Liver (tissue), 3 donors: ENCODE measurements around the gene AKAP13.

Source experiments
- ATF3 ChIP-seq: IDR thresholded peaks from 2 replicates; pipeline ENCODE4 v1.6.1; 2016; ENCODE audit warnings: antibody characterized with exemption
- CTCF ChIP-seq: fragments of 150-350 bp; IDR thresholded peaks from 2 replicates; pipeline ENCODE4 v1.5.1; 2017; ENCODE audit warnings: improper control_type of control experiment, low read depth, low read length; ENCODE audit not compliant: missing input control
- EGR1 ChIP-seq, 2 donors: IDR thresholded peaks; 2 replicates each; pipeline ENCODE4 v1.6.1; 2016 to 2018; ENCODE audit warnings: antibody characterized with exemption in 2 of 2, low read depth in 2 of 2
- GABPA ChIP-seq, 2 donors: IDR thresholded peaks in 1 of 2; conservative IDR thresholded peaks in 1 of 2; 2 replicates each; pipeline ENCODE4 v1.6.1; 2016; ENCODE audit warnings: antibody characterized with exemption in 2 of 2, mild to moderate bottlenecking in 1 of 2, moderate library complexity in 1 of 2
- JUND ChIP-seq, 2 donors: IDR thresholded peaks; 2 replicates each; pipeline ENCODE4 v1.6.1; 2016; ENCODE audit warnings: antibody characterized with exemption in 2 of 2
- MAX ChIP-seq: IDR thresholded peaks from 2 replicates; pipeline ENCODE4 v1.6.1; 2016; ENCODE audit warnings: antibody characterized with exemption
- NR2F2 ChIP-seq: IDR thresholded peaks from 2 replicates; pipeline ENCODE4 v1.6.1; 2016; ENCODE audit warnings: antibody characterized with exemption
- RAD21 ChIP-seq, 2 donors: IDR thresholded peaks; 2 replicates each; pipeline ENCODE4 v1.6.1; 2016; ENCODE audit warnings: antibody characterized with exemption in 2 of 2, mild to moderate bottlenecking in 2 of 2
- REST ChIP-seq: IDR thresholded peaks from 2 replicates; pipeline ENCODE4 v1.6.1; 2016; ENCODE audit warnings: antibody characterized with exemption, mild to moderate bottlenecking
- RXRA ChIP-seq, 2 donors: IDR thresholded peaks; 2 replicates each; pipeline ENCODE4 v1.6.1; 2017 to 2018; ENCODE audit warnings: antibody characterized with exemption in 2 of 2, mild to moderate bottlenecking in 1 of 2
- SP1 ChIP-seq: IDR thresholded peaks from 2 replicates; pipeline ENCODE4 v1.6.1; 2018; ENCODE audit warnings: antibody characterized with exemption, mild to moderate bottlenecking
- TAF1 ChIP-seq: conservative IDR thresholded peaks from 2 replicates; pipeline ENCODE4 v1.6.1; 2016; ENCODE audit warnings: antibody characterized with exemption, mild to moderate bottlenecking
- YY1 ChIP-seq: IDR thresholded peaks from 2 replicates; pipeline ENCODE4 v1.6.1; 2016; ENCODE audit warnings: antibody characterized with exemption, mild to moderate bottlenecking
- donor health status: healthy.
- donor health status: healthy.

GRCh38 chr15:85542895-85543331 lies 162.5 kb downstream of the AKAP13 start:
- no peak for TF ChIP-seq CTCF
- no peak for TF ChIP-seq RXRA (IDR thresholded peaks at IDR 0.05)
- TF ChIP-seq RAD21 (IDR thresholded peaks at IDR 0.05) = no peak
- no peak for TF ChIP-seq MAX
- TF ChIP-seq JUND (IDR thresholded peaks at IDR 0.05) = no peak
- no peak for TF ChIP-seq EGR1 (IDR thresholded peaks at IDR 0.05; ENCODE audit: low read depth in 2 of 2)
- TF ChIP-seq SP1 = no peak
- no peak for TF ChIP-seq GABPA (IDR thresholded peaks at IDR 0.05 in 1 of 2, conservative IDR thresholded peaks at IDR 0.05 in 1 of 2)
- no peak for TF ChIP-seq TAF1
- TF ChIP-seq ATF3 = no peak
- no peak for TF ChIP-seq REST
- TF ChIP-seq YY1 = no peak
- TF ChIP-seq NR2F2 = no peak
